ENCODE data around the gene SH2D4B. TPM values are rescaled to one million over a fixed set of nuclear protein-coding genes. Genes with fewer than 3 reads are reported as not detected.

Gene SH2D4B
- total RNA-seq, 4 donors from 2014 or later = not detected

DNA sequence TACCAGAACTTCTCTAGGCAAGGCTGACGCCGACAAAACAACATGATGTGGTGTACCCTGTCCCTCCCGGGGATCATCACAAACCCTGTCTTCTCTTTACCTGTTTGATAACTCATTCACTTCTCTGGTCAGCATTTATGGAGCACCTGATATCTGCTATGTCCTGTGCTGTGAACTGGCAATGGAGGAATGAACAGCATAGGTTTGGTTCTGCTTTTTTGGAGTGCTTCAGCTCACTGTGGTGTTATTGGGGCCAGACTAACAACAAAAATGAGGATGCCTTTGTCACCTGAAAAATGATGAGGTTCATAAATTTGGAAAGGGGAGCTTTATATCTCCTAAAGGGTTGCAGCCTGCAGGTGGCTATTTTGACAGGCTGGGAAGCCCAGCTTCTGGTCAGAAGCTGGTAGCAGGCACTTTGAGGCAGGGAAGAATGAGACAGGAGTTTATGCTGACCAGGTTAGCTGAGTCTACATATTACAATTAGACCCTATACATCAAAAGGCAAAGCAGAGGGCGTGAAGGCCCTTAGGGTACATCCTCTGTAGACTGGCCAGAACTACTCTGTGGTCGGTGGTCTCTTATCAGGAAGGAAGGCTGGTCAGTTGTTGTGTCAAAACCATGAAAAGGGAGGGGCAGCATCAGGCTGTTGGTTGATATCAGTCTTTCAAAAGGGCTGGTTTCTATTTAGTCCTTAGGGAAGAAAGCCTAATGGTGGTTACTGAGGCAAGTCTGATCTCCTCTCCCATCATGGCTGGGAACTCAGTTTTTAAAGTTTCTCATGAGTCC lies 42.3 kb downstream of the SH2D4B start:
- TF ChIP-seq POLR2A (IDR thresholded peaks at IDR 0.05) = no peak
- TF ChIP-seq, protein P1, sequence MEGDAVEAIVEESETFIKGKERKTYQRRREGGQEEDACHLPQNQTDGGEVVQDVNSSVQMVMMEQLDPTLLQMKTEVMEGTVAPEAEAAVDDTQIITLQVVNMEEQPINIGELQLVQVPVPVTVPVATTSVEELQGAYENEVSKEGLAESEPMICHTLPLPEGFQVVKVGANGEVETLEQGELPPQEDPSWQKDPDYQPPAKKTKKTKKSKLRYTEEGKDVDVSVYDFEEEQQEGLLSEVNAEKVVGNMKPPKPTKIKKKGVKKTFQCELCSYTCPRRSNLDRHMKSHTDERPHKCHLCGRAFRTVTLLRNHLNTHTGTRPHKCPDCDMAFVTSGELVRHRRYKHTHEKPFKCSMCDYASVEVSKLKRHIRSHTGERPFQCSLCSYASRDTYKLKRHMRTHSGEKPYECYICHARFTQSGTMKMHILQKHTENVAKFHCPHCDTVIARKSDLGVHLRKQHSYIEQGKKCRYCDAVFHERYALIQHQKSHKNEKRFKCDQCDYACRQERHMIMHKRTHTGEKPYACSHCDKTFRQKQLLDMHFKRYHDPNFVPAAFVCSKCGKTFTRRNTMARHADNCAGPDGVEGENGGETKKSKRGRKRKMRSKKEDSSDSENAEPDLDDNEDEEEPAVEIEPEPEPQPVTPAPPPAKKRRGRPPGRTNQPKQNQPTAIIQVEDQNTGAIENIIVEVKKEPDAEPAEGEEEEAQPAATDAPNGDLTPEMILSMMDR (IDR thresholded peaks at IDR 0.05) = no peak
- no peaks in the 10 kb centered on the region for H3K27me3 ChIP-seq
- no peak overlapping the region for H3K27ac ChIP-seq
- H3K4me3 ChIP-seq = no peak overlapping the region
- H3K36me3 ChIP-seq = no peaks in the 10 kb centered on the region
- no peaks in the 10 kb centered on the region for H3K9me3 ChIP-seq
- no peak for DNase-seq
- H3K4me1 ChIP-seq = no peaks in the 10 kb centered on the region

DNA sequence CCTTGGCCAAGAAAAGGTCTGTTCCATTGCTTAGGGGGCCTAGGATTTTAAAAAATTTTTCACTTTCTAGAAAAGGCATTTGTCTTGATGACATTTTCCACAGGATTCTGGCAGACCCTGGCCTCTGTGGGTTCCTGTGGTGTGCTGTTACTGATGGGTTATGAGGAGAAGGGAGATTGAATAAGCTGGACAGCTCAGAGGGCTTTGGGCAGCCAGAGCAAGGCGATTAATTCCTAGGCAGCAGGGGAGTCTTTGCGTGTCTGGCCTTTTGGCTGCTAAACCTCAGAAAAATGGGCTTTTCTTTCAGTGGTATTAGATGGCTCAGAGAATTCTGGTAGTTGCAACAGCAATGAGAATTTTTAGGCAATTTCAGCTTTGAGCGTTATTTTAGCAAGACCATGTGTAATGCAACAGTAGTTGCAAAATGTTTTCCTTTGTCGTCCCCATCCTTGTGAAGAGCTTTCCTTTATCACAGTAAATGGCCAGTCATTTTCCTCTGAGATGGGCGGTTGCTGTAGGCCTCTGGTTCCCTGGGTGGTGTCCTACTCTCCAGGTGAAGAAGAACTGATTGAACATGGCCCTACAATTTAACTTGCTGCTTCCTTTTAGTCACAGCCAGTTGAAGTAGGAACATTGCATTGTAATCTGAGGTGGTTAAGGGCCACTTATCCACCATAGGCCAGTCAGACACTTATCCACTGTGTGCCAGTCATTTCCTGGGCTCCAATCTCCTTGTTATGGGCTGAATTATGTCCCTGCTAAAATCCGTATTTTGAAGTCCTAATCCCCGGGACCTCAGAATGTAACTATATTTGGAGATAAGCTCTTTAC lies 43.2 kb downstream of the SH2D4B start:
- no peak for DNase-seq
- H3K4me1 ChIP-seq = no peaks in the 10 kb centered on the region
- no peak overlapping the region for H3K27ac ChIP-seq
- TF ChIP-seq, protein P1 (IDR thresholded peaks at IDR 0.05) = no peak
- no peak for TF ChIP-seq POLR2A (IDR thresholded peaks at IDR 0.05)
- no peak overlapping the region for H3K4me3 ChIP-seq
- H3K9me3 ChIP-seq = no peaks in the 10 kb centered on the region
- no peaks in the 10 kb centered on the region for H3K36me3 ChIP-seq
- H3K27me3 ChIP-seq = no peaks in the 10 kb centered on the region

DNA sequence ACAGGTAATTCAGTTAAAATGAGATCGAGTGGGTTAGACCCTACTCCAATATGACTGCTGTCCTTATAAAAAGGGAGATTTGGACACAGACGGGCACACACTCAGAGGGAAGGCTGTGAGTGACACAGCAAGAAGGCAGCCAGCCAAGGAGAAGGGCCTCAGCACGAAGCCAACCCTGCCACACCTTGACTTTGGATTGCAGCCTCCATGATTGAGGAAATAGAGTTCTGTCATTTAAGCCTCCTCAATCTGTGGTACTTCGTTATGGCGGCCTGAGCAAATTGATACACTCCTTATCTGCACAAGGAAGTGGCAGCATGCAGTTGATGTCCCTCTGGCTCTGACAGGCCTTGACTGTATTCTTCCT lies 43.8 kb downstream of the SH2D4B start:
- TF ChIP-seq, protein P1 (IDR thresholded peaks at IDR 0.05) = no peak
- no peak for TF ChIP-seq POLR2A (IDR thresholded peaks at IDR 0.05)
- H3K27ac ChIP-seq = no peak overlapping the region
- H3K4me1 ChIP-seq = no peaks in the 10 kb centered on the region
- H3K36me3 ChIP-seq = no peaks in the 10 kb centered on the region
- H3K4me3 ChIP-seq = no peak overlapping the region
- DNase-seq = no peak
- H3K9me3 ChIP-seq = no peaks in the 10 kb centered on the region
- H3K27me3 ChIP-seq = no peaks in the 10 kb centered on the region

DNA sequence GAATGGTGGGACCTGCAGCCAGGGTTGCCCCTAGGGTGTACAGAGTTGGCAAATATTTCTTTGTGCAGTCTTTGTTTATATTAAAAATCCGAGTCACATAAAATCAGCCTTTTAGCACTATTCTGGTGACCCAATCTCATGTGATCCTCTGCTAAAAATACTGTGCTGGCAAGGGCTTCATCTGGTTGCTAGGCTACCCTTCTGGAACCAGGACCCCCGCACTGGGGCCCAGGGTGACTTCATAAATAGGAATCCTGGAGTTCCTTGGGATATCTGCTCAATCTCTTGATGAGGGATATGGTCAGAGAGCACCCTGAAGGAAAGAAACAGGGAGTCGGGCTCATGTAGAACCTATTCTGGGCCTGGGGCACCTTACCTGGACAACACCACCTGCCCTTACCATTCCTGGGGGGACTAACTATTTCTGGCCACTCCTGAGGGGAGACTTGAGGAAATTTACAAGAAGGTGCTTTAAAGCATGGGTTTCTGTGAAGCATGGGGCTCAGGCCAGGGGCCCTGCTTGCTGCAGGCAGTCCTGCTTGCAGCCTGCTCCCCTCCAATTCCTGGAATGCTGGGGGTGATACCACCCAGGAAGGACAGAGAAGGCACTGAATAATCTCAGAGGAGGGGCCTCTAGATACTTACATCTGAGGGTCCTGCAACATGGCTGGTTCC lies 44.7 kb downstream of the SH2D4B start:
- H3K27ac ChIP-seq = no peak overlapping the region
- DNase-seq = no peak

DNA sequence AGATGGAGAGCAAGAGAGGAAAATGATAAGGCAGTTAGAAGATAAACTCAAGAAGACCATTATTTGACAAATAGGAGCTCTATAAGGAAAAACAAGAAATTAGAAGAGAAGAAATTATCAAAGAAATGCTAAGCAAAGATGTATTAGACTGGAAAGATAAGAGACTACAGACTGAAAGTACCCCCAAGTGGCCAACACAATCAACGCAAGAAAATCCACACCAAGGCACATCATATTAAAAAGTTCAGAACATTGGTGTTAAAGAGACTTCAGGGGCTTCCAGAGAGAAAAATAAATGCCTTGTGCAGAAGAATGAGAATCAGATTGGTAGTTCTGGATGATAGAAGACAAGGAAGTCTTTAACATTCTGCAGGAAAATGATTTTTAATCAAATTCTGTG lies 46.0 kb downstream of the SH2D4B start:
- Histone ChIP-seq H3K4me1 (no peaks in the 10 kb centered on the region), H3K36me3 (no peaks in the 10 kb centered on the region), H3K4me3 (no peak overlapping the region), H3K27ac (no peak overlapping the region), H3K9me3 (no peaks in the 10 kb centered on the region), H3K27me3 (no peaks in the 10 kb centered on the region)
- TF ChIP-seq POLR2A (IDR thresholded peaks at IDR 0.05) = no peak
- TF ChIP-seq, protein P1 (IDR thresholded peaks at IDR 0.05) = no peak
- no peak for DNase-seq

More for the DNA sequence above, 44.7 kb downstream of the SH2D4B start:
- TF ChIP-seq, protein P1 (IDR thresholded peaks at IDR 0.05) = no peak
- TF ChIP-seq POLR2A (IDR thresholded peaks at IDR 0.05) = no peak
- Histone ChIP-seq H3K27me3 (no peaks in the 10 kb centered on the region), H3K4me3 (no peak overlapping the region), H3K9me3 (no peaks in the 10 kb centered on the region), H3K36me3 (no peaks in the 10 kb centered on the region), H3K4me1 (no peaks in the 10 kb centered on the region)
